Activated gamma-delta T cell treated with anti-CD3 and anti-CD28 coated beads, Interleukin-2, amount 50 U/mL, for 16 hours (primary cell): ENCODE measurements around the gene RNF44.
A peak's percentile ranks its signal among the peaks of the same experiment; 100 is the strongest.

Experiments used
- DNase-seq: peaks from one replicate; pipeline ENCODE4 v3.0.0-alpha.2; 2020; ENCODE audit warnings: low read depth

RNF44 gene

DNA sequence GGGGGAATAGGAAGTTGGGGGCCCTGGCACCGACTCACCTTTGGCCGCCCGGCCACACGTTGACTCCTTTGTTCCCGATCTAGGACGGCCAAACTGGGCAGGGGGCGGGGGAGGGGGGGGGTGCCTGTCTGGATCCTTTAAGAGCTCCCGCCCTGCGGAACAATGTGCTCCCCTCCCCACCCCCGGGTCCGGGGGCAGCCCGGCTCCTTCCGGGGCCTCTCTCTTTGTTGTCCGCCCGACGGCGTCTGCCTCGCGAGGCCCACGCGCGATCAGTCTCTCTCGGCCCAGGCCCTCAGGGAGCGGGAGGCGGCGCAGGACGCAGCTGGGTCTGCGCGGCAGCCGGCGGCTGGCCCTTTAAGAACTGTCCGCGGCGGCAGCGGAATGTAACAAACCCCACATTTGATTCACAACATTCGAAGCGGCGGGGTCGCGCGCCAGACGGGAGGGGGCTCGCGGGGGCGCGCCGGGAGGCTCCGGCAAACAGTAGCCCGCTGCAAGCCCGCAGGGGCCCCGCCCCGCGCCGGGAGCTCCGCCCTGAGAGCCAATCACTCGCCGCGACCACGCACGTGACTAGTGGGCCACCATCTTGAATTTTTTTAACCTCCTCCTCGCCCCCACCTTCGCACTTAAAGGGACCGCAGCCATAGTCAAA lies at the start of gene RNF44:
Gene RNF44, minus strand, starts transcription at position 501 of the 652 bp plus-strand sequence. CDS start 4,930 bp downstream, outside the sequence.
- peak; percentile 97 for DNase-seq

DNA sequence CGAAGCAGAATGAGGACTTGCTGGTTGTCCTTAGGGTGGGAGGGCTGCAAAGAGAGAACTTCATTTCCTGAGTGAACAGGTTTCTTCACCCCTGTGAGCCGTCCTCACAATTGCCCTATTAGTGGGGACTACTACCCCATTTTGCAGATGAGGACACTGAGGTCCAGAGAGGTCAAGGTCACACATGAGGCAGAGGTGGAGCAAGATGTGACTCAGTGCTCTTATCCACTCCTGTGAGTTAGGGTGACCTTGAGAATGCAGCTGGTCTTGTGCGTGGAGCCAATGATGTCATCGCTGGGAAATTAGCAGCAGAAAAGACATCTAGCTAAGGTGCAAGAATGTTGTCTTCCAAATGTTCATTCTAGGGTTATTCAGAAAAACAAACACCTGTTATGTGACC lies 45.9 kb upstream of the RNF44 start:
- no peak for DNase-seq

DNA sequence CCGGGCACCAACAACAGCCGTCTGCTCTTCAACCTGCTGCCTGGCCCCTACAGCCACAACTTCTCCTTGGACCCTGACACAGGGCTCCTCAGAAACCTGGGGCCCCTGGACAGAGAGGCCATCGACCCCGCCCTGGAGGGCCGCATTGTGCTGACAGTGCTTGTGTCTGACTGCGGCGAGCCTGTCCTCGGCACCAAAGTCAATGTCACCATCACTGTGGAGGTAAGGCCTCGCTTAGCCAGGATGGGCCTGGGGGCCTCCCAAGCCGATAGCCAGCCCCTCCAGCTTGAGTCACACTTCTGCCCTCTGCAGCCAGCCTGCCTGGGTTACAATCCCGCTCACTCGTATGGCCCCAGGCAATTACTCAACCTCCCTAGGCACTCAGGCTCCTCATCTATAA lies 44.2 kb upstream of the RNF44 start:
- no peak for DNase-seq

DNA sequence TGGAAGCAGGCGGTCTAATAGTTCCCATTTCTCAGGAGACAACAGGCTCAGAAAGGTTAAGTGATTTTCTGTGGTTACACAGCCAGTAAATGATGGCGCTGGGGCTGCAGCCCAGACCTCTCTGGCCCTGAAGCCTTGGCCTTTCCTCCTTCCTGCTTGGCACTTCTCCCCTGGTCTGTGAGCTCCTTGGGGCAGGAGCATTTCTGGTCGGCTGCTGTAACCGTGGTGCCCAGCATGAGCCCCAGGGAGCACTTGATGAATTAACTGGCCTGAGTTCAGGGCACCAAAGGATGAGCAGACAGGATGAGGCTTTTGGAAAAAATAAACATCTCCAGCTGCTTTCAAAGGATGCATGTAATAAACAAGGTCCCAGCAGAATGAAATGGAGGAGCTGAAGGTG lies 42.1 kb upstream of the RNF44 start:
- DNase-seq: no peak

DNA sequence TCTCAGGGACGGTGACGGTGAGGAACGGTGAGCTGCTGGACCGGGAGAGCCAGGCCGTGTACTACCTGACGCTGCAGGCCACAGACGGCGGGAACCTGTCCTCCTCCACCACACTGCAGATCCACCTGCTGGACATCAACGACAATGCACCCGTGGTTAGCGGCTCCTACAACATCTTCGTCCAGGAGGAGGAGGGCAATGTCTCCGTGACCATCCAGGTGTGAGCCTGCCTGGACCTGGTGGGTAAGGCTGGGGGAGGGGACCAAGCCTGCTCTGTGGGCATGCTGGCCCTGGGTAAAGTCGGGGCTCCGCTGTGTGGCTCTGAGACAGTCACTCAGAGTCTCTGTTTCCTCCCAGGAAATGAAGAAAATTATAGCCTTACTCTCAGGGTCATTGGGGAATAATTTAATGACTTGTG lies 41.2 kb upstream of the RNF44 start:
- DNase-seq: no peak

DNA sequence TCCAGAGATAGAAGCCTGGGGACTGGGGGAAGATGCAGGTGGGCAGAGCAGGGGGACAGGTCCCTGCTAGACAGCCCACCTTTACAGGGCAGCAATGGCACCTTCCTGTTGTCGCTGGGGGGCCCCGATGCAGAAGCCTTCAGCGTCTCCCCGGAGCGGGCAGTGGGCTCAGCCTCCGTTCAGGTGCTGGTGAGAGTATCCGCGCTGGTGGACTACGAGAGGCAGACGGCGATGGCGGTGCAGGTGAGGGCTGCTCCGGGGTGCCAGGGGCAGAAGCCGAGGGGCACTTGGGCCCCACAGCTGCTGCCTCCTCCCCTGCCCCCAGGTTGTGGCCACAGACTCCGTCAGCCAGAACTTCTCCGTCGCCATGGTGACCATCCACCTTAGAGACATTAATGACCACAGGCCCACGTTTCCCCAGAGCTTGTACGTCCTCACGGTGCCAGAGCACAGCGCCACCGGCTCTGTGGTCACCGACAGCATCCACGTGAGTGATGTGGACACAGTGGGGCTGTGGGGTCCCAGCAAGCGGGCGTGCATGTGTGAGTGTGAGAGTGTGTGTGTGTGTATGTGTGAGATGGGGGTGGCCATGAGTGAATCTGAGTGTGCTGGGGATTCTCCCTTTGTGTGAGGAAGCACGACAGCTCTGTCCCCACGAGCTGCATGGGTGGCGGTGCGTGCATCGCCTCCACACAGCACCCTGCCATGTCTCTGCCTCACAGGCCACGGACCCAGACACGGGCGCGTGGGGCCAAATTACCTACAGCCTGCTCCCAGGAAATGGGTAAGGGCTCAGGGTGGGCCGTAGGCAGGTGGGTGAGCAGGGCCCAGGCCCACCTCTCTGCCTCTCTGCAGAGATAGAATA lies 40.3 kb upstream of the RNF44 start:
- DNase-seq: no peak

DNA sequence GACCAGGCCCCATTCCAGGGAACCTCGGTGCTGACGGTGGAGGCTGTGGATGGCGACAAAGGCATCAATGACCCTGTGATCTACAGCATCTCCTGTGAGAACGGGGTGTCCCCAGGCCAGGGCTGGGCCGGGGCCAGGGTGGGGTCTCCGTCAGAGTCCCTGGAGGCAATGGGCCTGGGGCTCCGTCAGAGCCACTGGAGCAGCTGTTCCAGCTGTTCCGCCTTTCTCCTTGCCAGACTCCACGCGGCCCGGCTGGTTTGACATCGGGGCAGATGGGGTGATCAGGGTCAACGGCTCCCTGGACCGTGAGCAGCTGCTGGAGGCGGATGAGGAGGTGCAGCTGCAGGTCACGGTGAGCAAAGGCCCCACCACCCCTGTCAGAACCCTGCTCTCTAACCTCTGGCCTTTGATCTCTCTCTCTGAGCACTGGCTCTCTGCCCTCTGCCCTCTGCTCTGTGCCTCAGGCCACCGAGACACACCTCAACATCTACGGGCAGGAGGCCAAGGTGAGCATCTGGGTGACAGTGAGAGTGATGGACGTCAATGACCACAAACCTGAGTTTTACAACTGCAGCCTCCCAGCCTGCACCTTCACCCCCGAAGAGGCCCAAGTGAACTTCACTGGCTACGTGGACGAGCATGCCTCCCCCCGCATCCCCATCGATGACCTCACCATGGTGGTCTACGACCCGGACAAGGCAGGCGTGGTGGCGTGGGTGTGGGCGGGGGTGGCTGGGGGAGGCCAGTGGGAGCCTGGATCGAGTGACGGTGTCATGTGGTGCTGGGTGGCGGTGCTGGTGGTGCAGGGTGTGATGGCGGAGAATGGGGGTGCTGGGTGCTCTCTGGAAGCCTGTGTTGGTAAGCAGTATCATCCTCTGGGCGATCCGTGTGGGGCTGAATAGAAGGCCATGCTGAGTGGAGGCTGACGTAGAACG lies 38.6 kb upstream of the RNF44 start:
- DNase-seq: no peak

DNA sequence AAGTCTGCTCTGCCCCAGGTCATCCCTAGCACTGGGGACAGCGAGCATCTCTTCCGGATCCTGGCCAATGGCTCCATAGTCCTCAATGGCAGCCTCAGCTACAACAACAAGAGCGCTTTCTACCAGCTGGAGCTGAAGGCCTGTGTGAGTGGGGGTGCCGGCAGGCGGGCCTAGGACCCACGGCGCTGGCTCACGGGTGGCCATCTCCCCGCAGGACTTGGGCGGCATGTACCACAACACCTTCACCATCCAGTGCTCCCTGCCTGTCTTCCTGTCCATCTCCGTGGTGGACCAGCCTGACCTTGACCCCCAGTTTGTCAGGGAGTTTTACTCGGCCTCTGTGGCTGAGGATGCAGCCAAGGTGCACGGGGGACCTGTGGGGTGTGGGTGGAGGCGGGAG lies 37.9 kb upstream of the RNF44 start:
- DNase-seq: no peak

DNA sequence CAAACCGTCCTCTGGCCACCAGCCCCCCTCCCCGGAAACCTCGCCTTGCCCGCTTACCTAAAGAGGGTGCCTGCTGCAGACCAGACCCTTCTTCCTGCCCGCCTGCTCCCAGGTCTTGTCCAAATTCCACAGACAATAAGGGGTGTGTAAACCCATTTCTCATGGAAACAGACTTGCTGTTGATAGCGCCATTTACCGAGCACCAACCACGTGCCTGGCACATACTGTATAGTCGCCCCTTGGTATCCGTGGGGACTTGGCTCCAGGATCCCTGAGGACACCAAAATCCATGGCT lies 37.0 kb upstream of the RNF44 start:
- DNase-seq: no peak

DNA sequence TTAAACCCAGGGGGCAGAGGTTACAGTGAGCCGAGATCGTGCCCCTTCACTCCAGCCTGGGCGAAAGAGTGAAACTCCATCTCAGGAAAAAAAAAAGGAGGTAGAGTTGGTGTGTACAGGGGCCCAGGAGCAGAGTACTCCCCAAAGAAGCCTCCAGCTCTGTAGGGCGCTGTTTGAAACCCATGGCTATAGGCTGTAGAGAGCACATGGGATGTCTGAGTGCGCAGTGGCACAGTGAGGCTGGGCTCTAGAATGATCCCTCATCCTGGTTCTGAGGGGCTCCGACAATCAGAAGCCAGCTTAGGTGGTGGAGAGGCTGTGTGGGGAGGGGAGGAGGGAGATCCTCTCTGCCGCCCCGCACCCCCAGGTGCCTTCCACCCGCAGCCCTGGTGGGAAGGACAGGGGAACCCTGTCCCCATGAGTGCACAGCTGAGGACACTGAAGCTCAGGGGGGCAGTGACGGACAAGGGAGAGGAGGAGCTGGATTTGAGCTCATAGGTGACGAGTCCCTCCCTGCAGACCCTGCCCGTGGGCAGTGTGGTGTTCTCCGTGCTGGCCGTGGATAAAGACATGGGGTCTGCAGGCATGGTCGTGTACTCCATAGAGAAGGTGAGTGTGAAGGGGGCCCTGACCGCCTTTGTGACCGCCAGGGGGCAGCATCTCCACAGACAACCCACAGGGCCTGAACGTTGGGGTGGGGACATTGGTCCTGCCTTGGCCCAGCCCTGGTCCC lies 36.5 kb upstream of the RNF44 start:
- peak; percentile 75 for DNase-seq

DNA sequence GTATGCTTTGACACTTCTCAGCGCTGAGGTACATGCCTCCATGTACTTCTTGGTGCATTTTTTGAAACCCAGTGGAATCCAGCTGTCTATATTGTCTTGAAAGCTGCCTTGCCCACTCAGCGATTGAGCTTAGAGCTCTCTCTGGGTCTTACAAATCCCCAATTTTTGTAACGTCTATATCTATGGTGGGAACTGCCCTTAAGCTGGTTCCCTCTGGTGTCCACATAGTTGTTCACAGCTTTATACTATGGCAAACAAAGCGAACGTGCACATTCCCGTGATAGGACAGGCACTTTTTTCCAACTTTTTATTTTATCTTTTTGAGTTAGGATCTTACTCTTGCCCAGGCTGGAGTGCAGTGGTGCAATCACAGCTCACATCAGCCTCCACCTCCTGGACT lies 32.8 kb upstream of the RNF44 start:
- DNase-seq: no peak

DNA sequence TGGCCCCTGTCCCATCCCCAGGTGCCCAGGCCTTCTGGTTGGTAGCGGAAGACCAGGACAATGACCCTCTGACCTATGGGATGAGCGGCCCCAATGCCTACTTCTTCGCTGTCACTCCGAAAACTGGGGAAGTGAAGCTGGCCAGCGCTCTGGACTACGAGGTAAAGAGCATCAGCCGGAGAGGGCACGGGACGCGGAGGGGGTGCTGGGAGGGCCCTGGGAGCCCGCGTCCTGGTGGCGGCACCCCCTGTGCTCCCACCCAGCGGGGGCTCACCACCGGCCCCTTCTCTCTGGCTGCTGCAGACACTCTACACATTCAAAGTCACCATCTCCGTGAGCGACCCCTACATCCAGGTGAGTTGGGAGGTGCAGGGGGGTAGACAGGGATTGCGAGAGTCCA lies 31.5 kb upstream of the RNF44 start:
- DNase-seq: no peak

DNA sequence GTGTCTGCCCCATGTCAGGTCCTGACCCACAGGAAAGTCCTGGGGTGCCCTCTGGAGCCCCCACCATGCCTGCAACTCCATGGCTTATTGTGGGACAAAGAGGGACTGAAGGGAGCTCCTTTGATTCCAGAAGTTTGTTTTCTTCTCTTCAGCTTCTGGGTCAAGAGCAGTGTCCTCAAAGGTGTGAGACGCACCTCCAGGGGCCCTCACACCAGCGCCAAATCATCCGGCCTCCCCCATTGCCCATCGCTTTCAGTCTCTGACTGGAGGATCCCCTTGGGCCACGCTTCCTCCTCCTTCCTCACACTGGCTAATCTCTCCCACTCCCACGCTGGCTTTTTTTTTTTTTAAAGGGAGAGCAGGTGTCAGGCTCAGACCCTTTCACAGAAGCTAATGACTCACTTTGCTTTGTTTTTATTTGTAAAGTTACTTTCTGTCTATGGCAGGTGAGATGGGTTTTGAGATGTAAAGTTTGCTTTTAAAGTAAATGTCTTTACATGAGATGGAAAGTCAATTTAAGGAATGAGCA lies 28.6 kb upstream of the RNF44 start:
- no peak for DNase-seq

DNA sequence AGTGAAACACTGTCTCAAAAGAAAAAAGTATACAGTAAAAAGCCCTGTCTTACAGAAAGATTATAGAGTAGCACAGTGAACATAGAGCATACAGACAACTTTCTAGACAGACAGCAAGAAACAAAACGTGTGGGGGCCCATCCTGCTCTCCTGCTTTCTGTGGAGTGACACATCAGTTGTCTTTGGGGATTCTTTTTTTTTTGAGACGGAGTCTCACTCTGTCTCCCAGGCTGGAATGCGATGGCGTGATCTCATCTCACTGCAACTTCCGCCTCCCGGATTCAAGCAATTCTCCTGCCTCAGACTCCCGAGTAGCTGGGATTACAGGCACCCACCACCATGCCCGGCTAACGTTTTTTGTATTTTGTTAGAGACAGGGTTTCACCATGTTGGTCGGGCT lies 26.8 kb upstream of the RNF44 start:
- DNase-seq: no peak

DNA sequence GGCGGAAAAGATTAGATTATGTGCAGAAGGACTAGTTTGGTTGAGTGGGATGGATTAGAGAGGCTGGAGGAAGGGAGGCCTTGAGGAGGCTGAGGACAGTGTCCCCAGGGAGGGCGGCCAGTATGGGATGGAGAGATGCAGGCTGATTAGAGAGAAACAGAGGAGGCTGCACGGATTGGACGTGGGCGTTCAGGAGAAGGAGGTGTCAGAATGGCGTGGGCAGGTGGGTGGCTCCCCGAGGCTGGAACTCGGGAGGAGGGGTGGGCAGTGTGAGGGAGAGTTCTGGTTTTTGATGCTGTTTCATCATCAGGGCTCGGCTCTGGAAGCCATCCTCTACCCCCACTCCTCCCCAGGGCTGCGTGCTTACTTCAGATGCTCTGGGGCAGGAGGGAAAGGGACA lies 25.0 kb upstream of the RNF44 start:
- DNase-seq: no peak

DNA sequence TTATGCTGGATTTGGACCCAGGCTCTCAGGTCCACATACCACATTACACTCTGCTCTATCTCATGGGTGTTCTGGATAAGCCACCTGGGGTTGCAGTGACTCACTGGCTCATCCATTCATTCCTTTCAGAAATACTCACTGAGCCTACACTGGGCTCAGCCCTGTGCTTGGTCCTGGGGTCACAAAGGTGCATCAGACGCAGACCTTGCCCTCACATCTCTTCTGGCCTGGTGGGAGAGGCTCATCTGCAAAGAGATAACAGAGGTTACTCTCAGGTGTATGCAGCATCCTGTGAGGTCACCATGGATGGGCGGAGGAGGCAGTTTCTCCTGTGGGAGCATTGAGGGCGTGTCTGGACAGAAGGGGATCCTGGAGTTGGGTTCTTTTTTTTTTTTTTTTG lies 24.1 kb upstream of the RNF44 start:
- DNase-seq: no peak

DNA sequence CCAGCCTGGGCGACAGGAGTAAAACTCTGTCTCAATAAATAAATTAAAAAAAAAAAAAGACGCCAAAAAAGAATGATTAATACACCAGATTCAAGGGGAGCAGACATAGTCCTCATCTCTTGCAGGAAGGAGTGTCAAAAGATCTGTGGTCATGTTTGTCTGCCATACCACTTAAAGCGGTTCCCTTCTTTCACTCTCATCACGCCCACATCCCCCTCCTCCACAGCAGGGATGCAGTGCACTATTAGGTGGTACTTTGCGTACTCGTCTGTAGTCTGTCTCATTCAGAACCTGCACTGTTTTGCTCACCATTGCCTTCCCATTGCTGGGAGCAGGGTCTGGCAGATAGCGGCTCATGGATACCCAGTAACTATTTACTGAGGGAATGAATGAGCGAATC lies 23.2 kb upstream of the RNF44 start:
- no peak for DNase-seq

DNA sequence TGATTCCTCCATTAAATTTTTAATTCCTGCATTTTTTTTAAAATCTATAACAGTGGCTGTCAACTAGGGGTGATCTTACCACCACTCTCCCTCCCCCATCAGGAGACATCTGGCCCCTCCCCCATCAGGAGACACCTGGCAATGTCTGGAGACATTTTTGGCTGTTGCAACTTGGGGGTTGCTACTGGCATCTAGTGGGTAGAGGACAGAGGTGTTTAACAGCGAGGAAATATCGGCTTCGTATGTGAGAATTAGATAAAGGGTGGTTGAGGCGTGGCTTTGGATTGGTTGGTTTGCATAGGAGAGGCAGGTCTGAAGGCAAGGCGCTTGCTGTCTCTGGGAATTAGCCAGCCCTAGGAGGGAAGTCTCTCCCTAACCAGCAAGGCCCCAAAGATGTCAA lies 22.5 kb upstream of the RNF44 start:
- no peak for DNase-seq

DNA sequence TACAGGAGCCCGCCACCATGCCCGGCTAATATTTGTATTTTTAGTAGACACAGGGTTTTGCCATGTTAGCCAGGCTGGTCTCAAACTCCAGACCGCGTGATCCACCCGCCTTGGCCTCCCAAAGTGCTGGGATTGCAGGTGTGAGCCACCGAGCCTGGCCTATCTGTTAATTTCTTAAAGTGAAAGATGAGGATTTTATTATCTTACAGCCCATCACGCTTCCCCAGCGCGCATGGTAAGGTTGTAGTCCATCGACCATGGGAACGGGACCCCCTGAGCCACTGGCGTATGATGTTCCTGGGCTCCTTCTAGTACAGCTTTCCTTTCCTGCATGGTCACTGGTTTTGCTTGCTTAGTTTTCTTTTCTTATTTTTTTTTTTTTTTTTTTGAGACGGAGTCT lies 20.6 kb upstream of the RNF44 start:
- DNase-seq: no peak

DNA sequence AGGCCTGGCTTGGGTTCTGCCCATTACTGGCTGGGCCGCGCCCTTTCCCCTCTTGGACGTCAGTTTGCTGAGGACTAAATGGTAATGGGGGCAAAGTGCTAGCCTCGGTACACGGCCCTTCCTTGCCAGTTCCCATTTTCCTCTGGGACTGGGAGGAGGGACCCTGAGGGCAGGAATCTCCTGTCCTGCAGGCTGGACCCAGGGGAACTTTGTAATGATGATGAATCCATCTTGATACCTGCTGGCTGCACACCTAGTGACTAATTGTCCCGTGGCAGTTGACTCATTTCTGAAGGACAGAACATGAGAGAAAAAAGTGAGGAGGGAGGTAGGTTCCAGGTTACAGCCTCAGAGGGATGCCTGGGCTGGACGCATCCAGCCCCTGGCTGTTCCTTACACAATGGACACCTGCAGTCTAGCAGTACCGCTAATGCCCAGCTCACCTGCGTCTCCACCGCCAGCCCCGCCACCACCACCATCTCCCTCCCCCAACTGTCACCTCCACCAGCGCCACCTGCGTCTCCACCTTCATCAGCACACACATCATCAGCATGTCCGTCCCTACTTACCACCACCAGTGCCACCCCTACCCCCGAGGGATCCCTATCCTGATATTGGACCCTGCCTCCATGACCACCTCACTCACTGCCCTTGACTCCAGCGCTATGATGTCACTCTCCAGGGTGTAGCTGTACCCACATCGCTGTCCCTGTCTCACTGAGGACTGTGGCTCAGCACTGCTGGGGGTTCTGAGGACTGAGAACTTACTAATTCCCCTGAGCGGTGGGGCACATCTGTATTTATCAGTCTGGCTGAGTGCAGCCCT lies 16.3 kb upstream of the RNF44 start:
- DNase-seq: no peak

DNA sequence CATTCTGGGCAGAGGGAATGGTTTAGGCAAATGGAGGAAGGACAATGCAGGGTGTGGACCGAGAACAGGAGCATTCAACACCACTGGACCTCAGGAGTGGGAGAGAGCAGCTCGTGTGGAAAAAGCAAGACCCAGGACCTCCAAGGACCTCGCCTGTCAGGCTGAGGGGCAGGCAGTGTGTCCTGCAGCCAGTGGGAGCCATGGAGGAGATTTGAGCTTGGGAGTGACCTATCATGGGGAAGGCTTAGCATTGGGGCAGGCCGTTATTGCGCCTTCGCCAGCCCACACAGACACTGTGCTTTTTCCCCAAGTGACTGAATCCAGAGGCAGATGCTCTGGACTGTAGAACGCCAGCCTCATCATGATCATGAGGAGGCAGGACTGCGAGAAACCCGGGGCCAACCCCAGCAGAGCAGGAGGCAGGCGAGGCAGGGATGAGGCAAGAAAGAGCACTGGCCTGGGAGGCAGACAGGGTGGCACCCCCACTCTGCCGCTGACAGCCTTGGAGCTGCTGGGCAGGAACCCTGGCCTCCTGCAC lies 15.2 kb upstream of the RNF44 start:
- DNase-seq: no peak
